Ishikawa (cell line): ENCODE data around the gene RAB22A.

Source experiments
- CEBPB ChIP-seq: IDR thresholded peaks from 2 replicates; pipeline ENCODE4 v1.6.1; 2012
- CREB1 ChIP-seq: IDR thresholded peaks from 2 replicates; pipeline ENCODE4 v1.6.1; 2012; ENCODE audit warnings: low read depth
- EGR1 ChIP-seq: IDR thresholded peaks from 2 replicates; pipeline ENCODE4 v1.6.1; 2012
- EP300 ChIP-seq: IDR thresholded peaks from 2 replicates; pipeline ENCODE4 v1.6.1; 2012; ENCODE audit warnings: borderline replicate concordance
- FOXM1 ChIP-seq: IDR thresholded peaks from 2 replicates; pipeline ENCODE4 v1.6.1; 2012; ENCODE audit warnings: low read depth, borderline replicate concordance
- MAX ChIP-seq: IDR thresholded peaks from 2 replicates; pipeline ENCODE4 v1.6.1; 2012
- NFIC ChIP-seq: IDR thresholded peaks from 2 replicates; pipeline ENCODE4 v1.6.1; 2012
- RAD21 ChIP-seq: IDR thresholded peaks from 2 replicates; pipeline ENCODE4 v1.6.1; 2012; ENCODE audit warnings: low read depth
- REST ChIP-seq: IDR thresholded peaks from 2 replicates; pipeline ENCODE4 v1.6.1; 2012; ENCODE audit warnings: low read depth, mild to moderate bottlenecking
- TAF1 ChIP-seq: IDR thresholded peaks from 2 replicates; pipeline ENCODE4 v1.6.1; 2012; ENCODE audit warnings: low read depth, mild to moderate bottlenecking
- TEAD4 ChIP-seq: IDR thresholded peaks from 2 replicates; pipeline ENCODE4 v1.6.1; 2012
- USF1 ChIP-seq: IDR thresholded peaks from 2 replicates; pipeline ENCODE4 v1.6.1; 2012
- YY1 ChIP-seq: IDR thresholded peaks from 2 replicates; pipeline ENCODE4 v1.6.1; 2012; ENCODE audit warnings: low read depth
- ZBTB7A ChIP-seq: IDR thresholded peaks from 2 replicates; pipeline ENCODE4 v1.6.1; 2012; ENCODE audit warnings: low read depth

- no peak for TF ChIP-seq EGR1
- no peak for TF ChIP-seq YY1
- TF ChIP-seq EP300: no peak
- TF ChIP-seq ZBTB7A: no peak
- no peak for TF ChIP-seq CREB1
- no peak for TF ChIP-seq CEBPB
- no peak for TF ChIP-seq NFIC
- TF ChIP-seq RAD21: no peak
- no peak for TF ChIP-seq FOXM1
- no peak for TF ChIP-seq USF1
- TF ChIP-seq REST: no peak
- TF ChIP-seq MAX: no peak
- no peak for TF ChIP-seq TAF1
- TF ChIP-seq TEAD4: no peak
Observed at GRCh38 chr20:58402827-58403226, 93.3 kb downstream of the RAB22A start.
